Stomach (tissue), 9 donors: ENCODE measurements around the gene GRIA1. TPM values are rescaled to one million over a fixed set of nuclear protein-coding genes. Genes with fewer than 3 reads are reported as not detected.

Experiments
- DNase-seq, 2 donors: peaks; one replicate each; pipeline versions ENCODE4 v3.0.0 to v3.0.0-alpha.2; 2013 to 2019
- H3K27ac ChIP-seq, 5 donors: fragments of 200-600 bp in 4 of 5; sonication (generic) in 4 of 5; one replicate each; pipeline ENCODE4 v1.5.1; 2013 to 2019; ENCODE audit warnings: mild to moderate bottlenecking in 1 of 5, moderate library complexity in 1 of 5
- H3K27me3 ChIP-seq, 3 donors: fragments of 200-600 bp; sonication (generic); one replicate each; pipeline ENCODE4 v1.5.1; 2017 to 2019; ENCODE audit warnings: mixed run types in 1 of 3
- H3K36me3 ChIP-seq, 4 donors: fragments of 200-600 bp; sonication (generic); 1 replicate in 3 of 4; 2 replicates in 1 of 4; pipeline ENCODE4 v1.5.1; 2016 to 2019
- H3K4me1 ChIP-seq, 4 donors: fragments of 200-600 bp; sonication (generic); one replicate each; pipeline ENCODE4 v1.5.1; 2016 to 2019
- H3K4me3 ChIP-seq, 4 donors: fragments of 200-600 bp; sonication (generic) in 3 of 4; one replicate each; pipeline ENCODE4 v1.5.1; 2016 to 2019; ENCODE audit warnings: mild to moderate bottlenecking in 1 of 4
- H3K9me3 ChIP-seq, 4 donors: fragments of 200-600 bp; sonication (generic); one replicate each; pipeline ENCODE4 v1.5.1; 2016 to 2019
- CTCF ChIP-seq, 7 experiments: fragments of 450-650 bp in 4 of 7; fragments of 200-600 bp in 3 of 7; sonication (generic) in 3 of 7; IDR thresholded peaks; one replicate each; pipeline ENCODE4 v1.5.1; 2016 to 2019; ENCODE audit warnings: antibody characterized with exemption in 7 of 7, control low read depth in 2 of 7, mild to moderate bottlenecking in 1 of 7
- EP300 ChIP-seq: sonication (generic); formaldehyde crosslinking; IDR thresholded peaks from one replicate; pipeline ENCODE4 v1.6.1; 2017; ENCODE audit warnings: antibody characterized with exemption
- POLR2A ChIP-seq, 4 donors: fragments of 450-650 bp; IDR thresholded peaks; one replicate each; pipeline ENCODE4 v1.6.1; 2016; ENCODE audit warnings: antibody characterized with exemption in 4 of 4, control low read depth in 2 of 4, mild to moderate bottlenecking in 1 of 4, moderate library complexity in 1 of 4
- POLR2AphosphoS5 ChIP-seq, 3 donors: sonication (generic); formaldehyde crosslinking; IDR thresholded peaks; one replicate each; pipeline ENCODE4 v1.6.1; 2016; ENCODE audit warnings: antibody characterized with exemption in 3 of 3
- WGBS, 5 donors: extraction: QIAGEN DNeasy Blood & Tissue Kit in 3 of 5; methylation state at CpG; one replicate each; pipeline versions ENCODE4 v1.1.5 to v1.1.7; 2013 to 2018; 5-methylcytosine and 5-hydroxymethylcytosine counted together
- intact Hi-C: fragments of 100-400 bp; cut with DNase I; formaldehyde crosslinking; loops from one replicate; pipeline ENCODE4 v1.15.1; 2023; ENCODE audit warnings: low total_unique reads
- polyA plus RNA-seq, 3 donors: library from polyadenylated mRNA; stranded (reverse); fragments of 200-250 nt; gene quantifications; one replicate each; pipeline ENCODE4 v1.2.3, GENCODE V29; 2013
- total RNA-seq, 5 donors: library from RNA; depleted of rRNA; stranded (reverse); fragments of >200 nt; gene quantifications; one replicate each; pipeline versions ENCODE4 v1.1.0 to v1.2.3, GENCODE V29; 2014 to 2016
- donor health status: healthy with polysubstance abuse.
- donor health status: Bipolar disorder and iron deficiency.
- donor health status: healthy.

GRIA1 gene
- total and polyA plus RNA-seq, 8 donors = 0.03 to 2.6 (median 0.29) TPM; not detected in 3

- Histone ChIP-seq H3K27me3 (no peaks in the 10 kb centered on the region), H3K27ac (no peak overlapping the region), H3K4me3 (no peak overlapping the region), H3K36me3 (no peaks in the 10 kb centered on the region), H3K9me3 (no peaks in the 10 kb centered on the region), H3K4me1 (peaks cover 0 to 7% (median 0%) of the 10 kb centered on the region in 4 donors)
- DNase-seq = peak in 1 of 2 donors; percentile 34
- intact Hi-C loops = no loop called here
- 7 to 22% (median 11%) methylated on average over 1 of the region's 1 CpG for WGBS, 5 donors
- TF ChIP-seq POLR2A (IDR thresholded peaks at IDR 0.05) (no peak), CTCF (IDR thresholded peaks at IDR 0.05) (no peak), POLR2AphosphoS5 (IDR thresholded peaks at IDR 0.05) (no peak)
Measured at GRCh38 chr5:153551537-153552079, 61.1 kb downstream of the GRIA1 start.

- intact Hi-C loops = no loop called here
- TF ChIP-seq POLR2A (IDR thresholded peaks at IDR 0.05) (no peak), EP300 (no peak), POLR2AphosphoS5 (IDR thresholded peaks at IDR 0.05) (no peak), CTCF (IDR thresholded peaks at IDR 0.05) (no peak)
- peaks cover 0 to 7% (median 0%) of the 10 kb centered on the region in 4 donors for H3K4me1 ChIP-seq
Measured at GRCh38 chr5:153552886-153553285, 62.4 kb downstream of the GRIA1 start.

DNA sequence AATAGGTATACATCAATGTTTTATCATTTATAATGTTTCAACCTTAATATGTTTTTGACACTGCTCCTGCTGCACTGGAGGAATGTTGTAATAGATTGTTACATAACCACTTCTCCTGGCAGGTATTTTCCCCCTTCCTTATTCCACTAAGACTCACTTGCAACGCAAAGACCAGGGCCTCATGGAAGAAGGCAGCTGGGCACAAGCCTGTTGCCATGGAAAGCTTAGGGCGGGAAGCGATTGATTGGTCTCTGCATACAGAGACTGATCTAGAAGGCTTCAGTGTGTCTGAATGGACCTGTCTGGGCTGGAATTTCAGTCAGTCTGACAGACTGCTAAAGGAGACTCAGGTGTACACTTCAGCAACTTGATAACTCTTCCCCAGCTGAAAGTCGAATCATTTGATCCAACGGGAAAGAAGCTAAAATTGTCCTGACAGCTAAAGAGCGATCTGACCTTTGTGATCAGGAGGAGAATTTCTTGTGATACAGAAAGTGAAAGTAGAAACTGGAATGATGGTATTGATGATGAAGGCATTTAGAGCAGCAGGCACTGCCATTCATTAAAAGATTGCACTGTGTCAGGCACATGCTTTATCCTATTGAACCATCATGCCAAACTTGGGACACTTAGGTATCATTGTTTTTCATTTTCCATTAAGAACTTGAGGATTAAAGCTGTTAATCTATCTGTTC is 65.1 kb downstream of the GRIA1 start:
- no peak overlapping the region for H3K27ac ChIP-seq
- H3K27me3 ChIP-seq = no peaks in the 10 kb centered on the region
- H3K4me1 ChIP-seq = peaks cover 0 to 7% (median 0%) of the 10 kb centered on the region in 4 donors
- no peak for DNase-seq
- no peak for TF ChIP-seq EP300
- no peak for TF ChIP-seq POLR2AphosphoS5 (IDR thresholded peaks at IDR 0.05)
- no peak for TF ChIP-seq POLR2A (IDR thresholded peaks at IDR 0.05)
- TF ChIP-seq CTCF (IDR thresholded peaks at IDR 0.05) = no peak
- no peak overlapping the region for H3K4me3 ChIP-seq
- WGBS, 5 donors = 65 to 82% (median 77%) methylated on average over 6 of the region's 6 CpGs
- peaks cover 0 to 6% (median 0%) of the 10 kb centered on the region in 4 donors for H3K9me3 ChIP-seq
- H3K36me3 ChIP-seq = no peaks in the 10 kb centered on the region
- intact Hi-C loops = no loop called here

More at GRCh38 chr5:153552886-153553285, 62.4 kb downstream of the GRIA1 start:
- DNase-seq = no peak
- no peaks in the 10 kb centered on the region for H3K9me3 ChIP-seq
- no peak overlapping the region for H3K4me3 ChIP-seq
- H3K27me3 ChIP-seq = no peaks in the 10 kb centered on the region
- no peaks in the 10 kb centered on the region for H3K36me3 ChIP-seq
- no peak overlapping the region for H3K27ac ChIP-seq

DNA sequence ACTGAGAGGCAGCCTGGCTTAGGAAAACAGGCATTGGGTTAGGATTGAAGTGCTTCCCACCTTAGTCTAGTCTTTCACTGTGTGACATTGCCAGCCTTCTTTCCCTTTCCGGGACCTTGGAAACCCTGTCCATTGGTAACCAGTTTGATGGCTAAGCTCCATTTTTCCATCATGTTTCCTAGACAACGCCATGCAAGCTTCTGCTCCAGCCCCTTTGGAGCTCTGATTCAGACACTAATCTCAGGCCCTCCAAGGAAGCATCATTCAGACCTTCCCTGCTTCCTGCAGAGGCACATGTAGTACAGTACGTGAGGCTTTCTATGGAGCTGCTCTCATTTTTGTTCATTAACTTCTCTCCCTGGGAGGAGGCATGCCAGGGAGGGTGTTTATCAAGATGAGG is 68.5 kb downstream of the GRIA1 start:
- H3K9me3 ChIP-seq = peaks cover 0 to 11% (median 2%) of the 10 kb centered on the region in 4 donors
- H3K27me3 ChIP-seq = no peaks in the 10 kb centered on the region
- no peaks in the 10 kb centered on the region for H3K4me1 ChIP-seq
- WGBS, 5 donors = 73 to 81% (median 79%) methylated on average over 3 of the region's 3 CpGs
- intact Hi-C loops = no loop called here
- H3K27ac ChIP-seq = no peak overlapping the region
- H3K4me3 ChIP-seq = no peak overlapping the region
- H3K36me3 ChIP-seq = no peaks in the 10 kb centered on the region
- no peak for DNase-seq
- TF ChIP-seq EP300 (no peak), POLR2A (IDR thresholded peaks at IDR 0.05) (no peak), CTCF (IDR thresholded peaks at IDR 0.05) (no peak)
